GM12865 (cell line): Measurements from ENCODE around the gene LEFTY1.
"Not testable (repeated sequence)": the region's sequence is repeated elsewhere in the genome, so short reads cannot be mapped to it uniquely, and the experiment has no call there.

Experiments
- DNase-seq: peaks from one replicate; pipeline ENCODE4 v3.0.0; 2010; ENCODE audit warnings: low read depth
- H3K4me3 ChIP-seq: 2 replicates; pipeline ENCODE4 v1.5.1; 2011; ENCODE audit warnings: mild to moderate bottlenecking, low read depth, low read length, control low read depth
- TF ChIP-seq, protein P1 (sequence below): IDR thresholded peaks from 2 replicates; pipeline ENCODE4 v1.5.1; 2011; ENCODE audit warnings: low read length, control low read depth, low read depth, inconsistent platforms; ENCODE audit not compliant: insufficient read depth; ENCODE audit errors: missing control alignments

The LEFTY1 gene

DNA sequence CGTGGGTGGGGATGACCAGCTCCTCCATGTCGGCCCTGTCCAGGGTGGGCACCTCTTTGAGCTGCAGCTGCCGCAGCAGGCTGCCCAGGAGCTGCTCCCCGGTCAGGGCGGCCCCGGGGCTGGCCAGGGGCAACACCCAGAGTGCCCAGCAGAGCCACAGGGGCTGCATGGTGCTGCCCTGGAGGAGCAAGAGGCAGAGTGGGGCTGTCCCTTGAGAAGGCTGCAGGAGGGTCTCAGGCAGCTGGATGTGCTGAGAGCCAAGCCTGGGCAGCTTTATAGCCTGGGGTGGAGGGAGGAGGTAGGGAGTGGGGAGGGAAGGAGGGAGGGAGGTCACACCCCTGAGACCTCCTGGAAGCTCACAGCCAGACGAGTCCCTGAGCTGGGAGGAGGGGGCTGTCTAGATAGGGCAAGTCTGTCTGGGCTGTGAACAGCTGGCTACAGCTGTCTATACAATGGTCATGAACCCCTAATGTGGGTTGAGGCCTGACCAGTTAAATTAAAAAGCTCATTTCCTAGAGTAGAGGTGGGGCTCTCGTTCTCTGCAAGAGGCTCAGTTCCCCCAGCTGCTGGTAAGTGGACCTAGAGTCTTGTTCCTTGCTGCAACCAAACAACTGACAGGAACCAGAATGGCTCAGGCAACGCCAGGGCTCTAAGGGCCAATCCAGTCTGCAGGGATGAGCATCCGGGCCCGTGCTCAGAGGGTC is at the start of gene LEFTY1:
TSS of gene LEFTY1 (minus strand) at position 249 of the 704 bp plus-strand sequence. CDS start at position 169, 80 bp downstream.
- TF ChIP-seq, protein P1, sequence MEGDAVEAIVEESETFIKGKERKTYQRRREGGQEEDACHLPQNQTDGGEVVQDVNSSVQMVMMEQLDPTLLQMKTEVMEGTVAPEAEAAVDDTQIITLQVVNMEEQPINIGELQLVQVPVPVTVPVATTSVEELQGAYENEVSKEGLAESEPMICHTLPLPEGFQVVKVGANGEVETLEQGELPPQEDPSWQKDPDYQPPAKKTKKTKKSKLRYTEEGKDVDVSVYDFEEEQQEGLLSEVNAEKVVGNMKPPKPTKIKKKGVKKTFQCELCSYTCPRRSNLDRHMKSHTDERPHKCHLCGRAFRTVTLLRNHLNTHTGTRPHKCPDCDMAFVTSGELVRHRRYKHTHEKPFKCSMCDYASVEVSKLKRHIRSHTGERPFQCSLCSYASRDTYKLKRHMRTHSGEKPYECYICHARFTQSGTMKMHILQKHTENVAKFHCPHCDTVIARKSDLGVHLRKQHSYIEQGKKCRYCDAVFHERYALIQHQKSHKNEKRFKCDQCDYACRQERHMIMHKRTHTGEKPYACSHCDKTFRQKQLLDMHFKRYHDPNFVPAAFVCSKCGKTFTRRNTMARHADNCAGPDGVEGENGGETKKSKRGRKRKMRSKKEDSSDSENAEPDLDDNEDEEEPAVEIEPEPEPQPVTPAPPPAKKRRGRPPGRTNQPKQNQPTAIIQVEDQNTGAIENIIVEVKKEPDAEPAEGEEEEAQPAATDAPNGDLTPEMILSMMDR: no peak
- no peak within 1 kb of the TSS for H3K4me3 ChIP-seq
- DNase-seq: no peak

DNA sequence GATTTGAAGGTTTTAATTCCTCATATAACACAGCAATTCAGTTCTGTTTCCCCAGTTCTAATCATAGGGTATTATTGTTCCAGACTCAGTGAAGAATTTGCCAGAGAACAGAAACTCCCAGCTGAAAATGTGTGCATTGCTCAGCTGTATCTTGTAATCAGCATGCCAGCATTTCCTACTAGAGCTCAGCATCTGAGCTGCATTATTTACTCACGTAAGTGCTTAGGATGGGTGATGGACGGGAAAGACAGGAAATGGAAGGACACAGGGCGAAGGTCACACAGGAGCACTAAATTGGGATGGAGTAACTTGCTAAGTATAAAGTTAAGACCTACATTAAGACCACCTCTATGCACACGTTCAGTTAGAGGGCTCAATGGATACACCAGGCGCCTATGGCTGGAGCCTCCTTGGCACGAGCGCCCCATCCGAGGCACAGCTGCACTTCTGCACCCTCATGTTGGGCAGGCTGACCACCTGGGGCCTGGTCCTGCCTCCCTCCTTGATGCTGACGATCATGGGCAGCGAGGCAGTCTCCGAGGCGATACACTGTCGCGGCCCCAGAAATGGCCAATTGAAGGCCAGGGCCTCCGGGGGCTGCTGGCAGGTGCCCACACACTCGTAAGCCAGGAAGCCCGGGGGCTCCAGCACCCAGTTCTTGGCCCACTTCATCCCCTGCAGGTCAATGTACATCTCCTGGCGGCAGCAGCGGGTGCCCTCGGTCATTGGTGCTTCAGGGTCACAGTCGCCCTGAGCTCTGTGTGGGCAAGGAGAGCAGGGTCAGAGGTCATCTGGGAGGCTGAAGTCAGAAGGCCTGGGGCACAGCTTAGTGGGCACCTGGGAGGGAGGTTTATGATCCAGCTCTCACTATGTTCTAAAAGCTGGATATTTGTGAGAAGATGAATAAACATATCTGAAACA is 48.4 kb upstream of the LEFTY1 start:
- no peak for DNase-seq
- TF ChIP-seq, protein P1: no peak
- H3K4me3 ChIP-seq: no peak overlapping the region

GRCh38 chr1:225936523-225936922 is 47.6 kb upstream of the LEFTY1 start:
- DNase-seq: no peak

DNA sequence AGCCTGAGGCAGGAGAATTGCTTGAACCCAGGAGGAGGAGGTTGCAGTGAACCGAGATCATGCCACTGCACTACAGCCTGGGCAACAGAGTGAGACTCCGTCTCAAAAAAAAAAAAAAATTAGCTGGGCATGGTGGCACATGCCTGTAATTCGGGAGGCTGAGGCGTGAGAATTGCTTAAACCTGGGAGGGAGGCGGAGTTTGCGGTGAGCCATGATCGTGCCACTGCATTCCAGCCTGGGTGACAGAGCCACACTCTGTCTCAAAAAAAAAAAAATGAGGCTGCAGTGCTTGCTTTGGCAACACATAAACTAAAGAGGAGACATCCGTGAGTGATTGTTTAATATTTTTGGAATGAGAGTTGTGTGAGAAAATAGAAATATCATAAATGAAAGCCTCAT is 47.1 kb upstream of the LEFTY1 start:
- not testable (repeated sequence) for H3K4me3 ChIP-seq, DNase-seq

More at GRCh38 chr1:225936523-225936922, 47.6 kb upstream of the LEFTY1 start:
- H3K4me3 ChIP-seq: no peak overlapping the region
- TF ChIP-seq, protein P1: no peak

DNA sequence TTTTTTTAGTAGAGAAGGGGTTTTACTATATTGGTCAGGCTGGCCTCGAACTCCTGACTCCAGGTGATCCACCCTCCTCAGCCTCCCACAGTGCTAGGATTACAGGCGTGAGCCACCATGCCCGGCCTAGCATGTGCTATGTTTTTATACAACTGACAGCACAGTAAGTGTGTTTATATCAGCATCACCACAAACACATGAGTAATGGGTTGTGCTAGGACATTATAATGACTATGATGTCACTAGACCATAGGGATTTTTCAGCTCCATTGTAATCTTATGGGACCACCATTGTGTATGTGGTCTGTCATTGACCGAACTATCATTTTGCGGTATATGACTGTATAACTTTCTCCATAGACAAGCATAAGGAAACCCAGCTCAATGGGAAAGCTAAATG is 45.8 kb upstream of the LEFTY1 start:
- no peak for DNase-seq
- TF ChIP-seq, protein P1: no peak
- H3K4me3 ChIP-seq: no peak overlapping the region

DNA sequence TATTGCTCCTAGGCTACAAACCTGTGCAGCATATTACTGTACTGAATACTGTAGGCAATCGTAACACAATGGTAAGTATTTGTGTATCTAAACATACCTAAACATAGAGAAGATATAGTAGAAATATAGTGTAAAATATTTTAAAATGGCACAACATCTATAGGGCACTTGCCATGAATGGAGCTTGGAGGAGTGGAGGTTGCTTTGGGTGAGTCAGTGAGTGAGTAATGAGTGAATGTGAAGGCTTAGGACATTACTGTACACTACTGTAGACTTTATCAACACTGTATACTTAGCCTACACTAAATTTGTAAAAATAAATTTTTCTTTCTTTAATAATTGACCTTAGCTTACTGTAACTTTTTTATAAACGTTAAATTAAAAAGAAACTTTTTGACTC is 44.1 kb upstream of the LEFTY1 start:
- H3K4me3 ChIP-seq: no peak overlapping the region
- DNase-seq: no peak
- TF ChIP-seq, protein P1: no peak
